IPS-15b (cell line): ENCODE results near the gene UBASH3A.

Experiments
- H3K27me3 ChIP-seq: one replicate; pipeline ENCODE4 v1.6.1; 2013; ENCODE audit warnings: low read length; ENCODE audit not compliant: control insufficient read depth, insufficient read depth
- H3K36me3 ChIP-seq: one replicate; pipeline ENCODE4 v1.6.1; 2013; ENCODE audit warnings: low read length; ENCODE audit not compliant: control insufficient read depth, insufficient read depth
- H3K4me1 ChIP-seq: one replicate; pipeline ENCODE4 v1.6.1; 2013; ENCODE audit warnings: mild to moderate bottlenecking, low read length; ENCODE audit not compliant: control insufficient read depth, insufficient read depth
- H3K4me3 ChIP-seq: one replicate; pipeline ENCODE4 v1.5.1; 2013; ENCODE audit warnings: low read depth, low read length
- H3K9ac ChIP-seq: one replicate; pipeline ENCODE4 v1.6.1; 2013; ENCODE audit warnings: low read depth, mild to moderate bottlenecking, low read length
- H3K9me3 ChIP-seq: one replicate; pipeline ENCODE4 v1.6.1; 2013; ENCODE audit warnings: mild to moderate bottlenecking, low read length; ENCODE audit not compliant: control insufficient read depth, insufficient read depth

Gene UBASH3A

GRCh38 chr21:42417533-42417932 is 13.8 kb downstream of the UBASH3A start:
- Histone ChIP-seq H3K4me3 (no peak overlapping the region), H3K9ac (no peak overlapping the region), H3K36me3 (no peaks in the 10 kb centered on the region), H3K9me3 (no peaks in the 10 kb centered on the region), H3K4me1 (no peaks in the 10 kb centered on the region), H3K27me3 (no peaks in the 10 kb centered on the region)

DNA sequence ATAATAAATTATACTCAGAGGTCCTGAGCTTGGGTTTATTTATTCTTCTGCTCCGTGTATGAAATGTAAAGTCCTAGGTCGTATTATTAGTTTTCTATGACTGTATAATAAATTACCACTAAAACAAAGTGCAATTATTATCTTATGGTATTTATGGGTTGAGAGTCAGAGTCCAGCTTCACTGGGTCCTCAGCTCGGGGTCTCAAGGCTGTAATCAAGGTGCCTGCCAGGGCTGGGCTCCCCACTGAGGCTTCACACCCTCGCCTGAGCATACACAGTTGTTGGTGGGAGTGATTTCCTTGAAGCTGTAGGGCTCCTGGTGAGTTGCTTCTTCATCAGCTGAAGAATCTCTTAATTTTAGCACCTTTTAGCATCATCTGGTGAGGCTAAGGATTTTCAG is 15.2 kb downstream of the UBASH3A start:
- Histone ChIP-seq H3K36me3 (no peaks in the 10 kb centered on the region), H3K9me3 (no peaks in the 10 kb centered on the region), H3K4me1 (no peaks in the 10 kb centered on the region), H3K9ac (no peak overlapping the region), H3K27me3 (no peaks in the 10 kb centered on the region), H3K4me3 (no peak overlapping the region)

DNA sequence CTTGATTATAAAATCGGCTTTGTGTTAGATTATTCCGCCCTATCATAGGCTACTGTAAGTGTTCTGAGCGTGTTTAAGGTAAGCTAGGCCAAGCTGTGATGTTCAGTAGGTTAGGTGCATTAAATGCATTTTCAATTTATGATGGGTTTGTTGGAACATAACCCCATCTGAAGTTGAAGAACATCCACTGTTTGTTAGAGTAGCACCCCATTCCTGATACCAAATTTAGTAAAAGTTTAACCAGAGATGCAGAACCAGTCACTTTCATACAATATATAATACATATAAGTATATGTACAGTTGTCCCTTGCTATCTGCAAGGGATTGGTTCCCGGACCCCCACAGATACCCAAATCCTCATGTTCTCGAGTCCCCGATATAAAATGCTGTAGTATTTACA is 16.1 kb downstream of the UBASH3A start:
- Histone ChIP-seq H3K9me3 (no peaks in the 10 kb centered on the region), H3K9ac (no peak overlapping the region), H3K36me3 (no peaks in the 10 kb centered on the region), H3K27me3 (no peaks in the 10 kb centered on the region), H3K4me1 (no peaks in the 10 kb centered on the region), H3K4me3 (no peak overlapping the region)

DNA sequence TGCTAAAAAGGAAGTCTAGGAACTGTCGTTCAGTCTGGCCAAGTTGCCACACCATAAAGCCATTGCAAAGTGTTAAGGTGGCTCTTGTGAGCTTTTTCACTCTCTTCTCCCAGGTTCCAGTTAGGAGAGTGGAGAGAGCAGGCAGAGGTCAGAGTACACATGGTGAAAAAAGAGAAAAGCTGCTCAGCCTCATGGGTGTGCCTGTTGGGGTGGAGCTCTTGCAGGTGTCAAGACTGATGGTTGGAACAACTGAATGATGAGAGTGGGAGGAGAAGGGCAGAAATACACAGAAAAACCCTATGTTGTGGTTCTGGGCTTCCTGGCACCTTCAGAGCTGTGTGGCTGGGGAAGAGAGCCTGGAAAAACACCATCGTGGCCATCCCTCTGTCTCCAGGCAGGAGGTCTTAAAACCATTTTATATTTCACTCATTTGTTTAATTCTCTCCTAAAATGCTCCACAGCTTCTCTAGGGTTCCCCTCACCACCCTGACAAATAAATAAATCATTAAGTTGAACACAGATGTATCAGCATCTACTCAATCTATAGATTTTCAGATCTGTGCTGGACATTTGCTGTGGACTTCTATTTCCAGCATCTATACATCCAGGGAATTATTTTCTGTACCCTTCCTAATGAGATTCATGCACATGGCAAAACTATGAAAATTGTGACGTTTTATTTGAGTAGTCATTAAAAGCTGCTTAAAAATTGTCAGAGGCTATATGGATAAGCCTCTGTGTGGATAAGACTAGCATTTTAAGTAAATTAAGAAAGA is 17.5 kb downstream of the UBASH3A start:
- no peaks in the 10 kb centered on the region for H3K4me1 ChIP-seq
- no peaks in the 10 kb centered on the region for H3K36me3 ChIP-seq
- no peak overlapping the region for H3K9ac ChIP-seq
- H3K9me3 ChIP-seq = no peaks in the 10 kb centered on the region
- H3K4me3 ChIP-seq = no peak overlapping the region
- H3K27me3 ChIP-seq = no peaks in the 10 kb centered on the region

- Histone ChIP-seq H3K4me3 (no peak overlapping the region), H3K27me3 (no peaks in the 10 kb centered on the region), H3K4me1 (no peaks in the 10 kb centered on the region), H3K9me3 (no peaks in the 10 kb centered on the region), H3K9ac (no peak overlapping the region), H3K36me3 (no peaks in the 10 kb centered on the region)
Measured at GRCh38 chr21:42423197-42423675, 19.5 kb downstream of the UBASH3A start.

GRCh38 chr21:42423685-42424084 is 20.0 kb downstream of the UBASH3A start:
- Histone ChIP-seq H3K9ac (no peak overlapping the region), H3K4me3 (no peak overlapping the region), H3K9me3 (no peaks in the 10 kb centered on the region), H3K27me3 (no peaks in the 10 kb centered on the region), H3K36me3 (no peaks in the 10 kb centered on the region), H3K4me1 (no peaks in the 10 kb centered on the region)

GRCh38 chr21:42424914-42425541 is 21.3 kb downstream of the UBASH3A start:
- H3K36me3 ChIP-seq = no peaks in the 10 kb centered on the region
- no peaks in the 10 kb centered on the region for H3K4me1 ChIP-seq
- no peaks in the 10 kb centered on the region for H3K27me3 ChIP-seq
- no peak overlapping the region for H3K4me3 ChIP-seq
- no peaks in the 10 kb centered on the region for H3K9me3 ChIP-seq
- no peak overlapping the region for H3K9ac ChIP-seq

DNA sequence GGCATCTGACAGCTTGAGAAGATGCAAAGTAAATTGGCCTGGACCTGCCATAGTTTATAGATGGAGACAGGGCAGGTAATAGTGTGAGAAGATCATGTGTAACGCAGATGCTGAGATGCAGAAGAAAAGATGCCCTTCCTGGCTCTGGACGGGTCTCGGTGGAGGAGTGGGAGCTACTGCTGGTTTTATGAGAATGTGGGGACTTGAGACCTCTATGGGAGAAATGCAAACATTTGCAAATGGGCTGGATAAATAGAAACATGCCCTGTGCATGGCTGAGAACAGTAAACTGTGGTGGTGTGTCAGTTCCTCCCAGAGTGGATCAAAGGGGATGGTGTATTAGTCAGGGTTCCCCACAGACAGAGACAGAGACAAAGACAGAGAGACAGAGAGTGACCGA is 21.9 kb downstream of the UBASH3A start:
- Histone ChIP-seq H3K4me3 (no peak overlapping the region), H3K36me3 (no peaks in the 10 kb centered on the region), H3K9ac (no peak overlapping the region), H3K4me1 (no peaks in the 10 kb centered on the region), H3K27me3 (no peaks in the 10 kb centered on the region), H3K9me3 (no peaks in the 10 kb centered on the region)

DNA sequence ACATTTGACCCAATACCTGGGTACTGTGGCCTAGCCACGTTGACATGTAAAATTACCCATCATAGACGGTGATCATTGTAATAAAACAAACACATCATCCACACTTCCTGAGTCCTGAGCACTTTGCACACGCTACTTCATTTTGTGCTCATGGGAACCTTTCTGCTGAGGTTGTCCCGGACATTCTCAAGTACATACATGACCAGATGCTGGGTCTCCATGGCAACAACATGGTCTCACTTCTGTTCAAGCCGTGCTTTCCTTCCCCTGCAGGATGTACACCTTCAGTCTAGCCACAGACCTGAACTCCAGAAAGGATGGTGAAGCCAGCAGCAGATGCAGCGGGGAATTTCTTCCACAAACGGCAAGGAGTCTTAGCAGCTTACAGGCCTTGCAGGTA is 22.7 kb downstream of the UBASH3A start:
- no peaks in the 10 kb centered on the region for H3K36me3 ChIP-seq
- no peak overlapping the region for H3K4me3 ChIP-seq
- H3K27me3 ChIP-seq = no peaks in the 10 kb centered on the region
- no peaks in the 10 kb centered on the region for H3K4me1 ChIP-seq
- no peak overlapping the region for H3K9ac ChIP-seq
- no peaks in the 10 kb centered on the region for H3K9me3 ChIP-seq

DNA sequence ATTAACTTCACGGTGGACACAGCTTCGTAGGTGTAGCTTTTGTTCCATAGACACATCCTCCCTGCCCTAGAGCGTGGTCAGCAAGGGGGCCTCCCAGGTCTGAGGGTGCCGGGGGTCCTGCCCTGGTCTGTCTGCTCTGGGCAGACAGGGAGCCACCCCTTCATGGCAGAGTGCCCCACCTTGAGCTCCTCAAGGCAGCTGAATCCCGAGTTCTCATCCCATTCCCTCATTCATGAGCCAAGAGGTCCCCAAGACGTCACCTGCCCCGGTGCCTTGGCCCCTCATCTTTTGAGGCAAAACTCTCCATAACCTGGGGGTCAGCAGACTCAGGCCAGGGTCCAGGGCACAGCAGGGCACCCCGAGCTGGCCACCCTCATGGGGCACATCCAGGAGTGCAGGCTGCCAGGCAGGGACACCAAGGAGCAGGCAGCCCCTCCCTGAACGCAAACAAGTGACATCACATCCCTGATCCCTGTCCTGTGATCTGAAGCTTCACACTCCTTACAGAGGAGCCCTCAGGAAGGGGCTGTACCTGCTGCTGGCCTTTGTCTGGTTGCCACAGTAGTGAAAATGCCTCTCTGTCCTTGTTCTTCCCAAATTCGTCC is 23.3 kb downstream of the UBASH3A start:
- Histone ChIP-seq H3K27me3 (no peaks in the 10 kb centered on the region), H3K4me1 (no peaks in the 10 kb centered on the region)

GRCh38 chr21:42427809-42428419 is 24.2 kb downstream of the UBASH3A start:
- Histone ChIP-seq H3K27me3 (no peaks in the 10 kb centered on the region), H3K4me3 (no peak overlapping the region), H3K9me3 (no peaks in the 10 kb centered on the region), H3K4me1 (no peaks in the 10 kb centered on the region), H3K9ac (no peak overlapping the region), H3K36me3 (no peaks in the 10 kb centered on the region)

More for the DNA sequence above, 23.3 kb downstream of the UBASH3A start:
- H3K9me3 ChIP-seq = no peaks in the 10 kb centered on the region
- no peaks in the 10 kb centered on the region for H3K36me3 ChIP-seq
- H3K4me3 ChIP-seq = no peak overlapping the region
- no peak overlapping the region for H3K9ac ChIP-seq
